ENCODE results near the gene LRRC52. TPM values are rescaled to one million over a fixed set of nuclear protein-coding genes. Genes with fewer than 3 reads are reported as not detected.

LRRC52 gene
- total and polyA plus RNA-seq, 2 of the 8 experiments (the other 6 are each of a cell fraction or from before 2014, with no cell fraction given), result 0.05 TPM; not detected in 1

GRCh38 chr1:165576536-165576935, 32.7 kb downstream of the LRRC52 start (continued):
- TF ChIP-seq CHD7 (IDR thresholded peaks at IDR 0.05; ENCODE audit: insufficient replicate concordance, low read length) (no peak), MAFK (IDR thresholded peaks at IDR 0.05; ENCODE audit: low read depth, low read length) (no peak), ATF3 (IDR thresholded peaks at IDR 0.05; ENCODE audit: insufficient read depth, low read depth, low read length) (no peak), ATF2 (IDR thresholded peaks at IDR 0.05; ENCODE audit: low read length) (no peak), CBX8 (IDR thresholded peaks at IDR 0.05; ENCODE audit: borderline replicate concordance, low read depth, low read length) (no peak)
